HTR-8/SVneo (cell line): ENCODE results near the gene FAXDC2.

ENCODE experiments used
- DNase-seq: peaks from one replicate; pipeline ENCODE4 v3.0.0; 2011; ENCODE audit warnings: low spot score, mixed read lengths; ENCODE audit not compliant: insufficient read length
- FAIRE-seq: peaks from 2 replicates; lab custom pipeline; 2011; peaks lifted over from hg19 to GRCh38; lab: Jason Lieb, UNC

FAXDC2 gene

GRCh38 chr5:154770111-154770510 lies 80.3 kb downstream of the FAXDC2 start:
- FAIRE-seq = no peak
- no peak for DNase-seq
